A172 (cell line): ENCODE measurements around the gene SEC63. TPM values are rescaled to one million over a fixed set of nuclear protein-coding genes. Genes with fewer than 3 reads are reported as not detected.
A peak's percentile ranks its signal among the peaks of the same experiment; 100 is the strongest.
"Not testable (repeated sequence)": the region's sequence is repeated elsewhere in the genome, so short reads cannot be mapped to it uniquely, and the experiment has no call there.

Experiments used
- DNase-seq: peaks from one replicate; pipeline ENCODE4 v3.0.0-alpha.2; 2015; ENCODE audit warnings: low spot score
- total RNA-seq: library from RNA; depleted of rRNA; stranded (reverse); fragments of >200 nt; shearing (Covaris generic); gene quantifications from 2 replicates; pipeline ENCODE4 v1.2.3, GENCODE V29; 2014

SEC63 gene
- total RNA-seq, 1 experiment from 2014 or later, result 18.7 TPM

DNA sequence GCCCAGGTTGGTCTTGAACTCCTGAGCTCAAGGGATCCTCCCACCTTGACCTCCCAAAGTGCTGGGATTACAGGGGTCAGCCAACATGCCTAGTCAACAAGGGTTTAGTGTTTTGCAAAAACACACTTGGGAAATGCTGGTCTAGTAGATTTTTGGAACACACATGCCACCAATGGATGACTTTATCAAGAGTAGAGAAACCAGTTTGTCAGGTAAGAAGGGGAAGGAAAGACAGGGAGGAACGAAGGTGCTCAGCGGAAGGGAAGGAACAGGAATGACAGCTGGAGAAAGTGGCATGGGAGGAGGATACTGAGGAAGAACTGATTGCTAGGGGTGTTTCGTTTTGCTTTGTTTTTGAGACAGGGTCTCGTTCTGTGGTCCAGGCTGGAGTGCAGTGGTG is 15.6 kb upstream of the SEC63 start:
- DNase-seq, result no peak

DNA sequence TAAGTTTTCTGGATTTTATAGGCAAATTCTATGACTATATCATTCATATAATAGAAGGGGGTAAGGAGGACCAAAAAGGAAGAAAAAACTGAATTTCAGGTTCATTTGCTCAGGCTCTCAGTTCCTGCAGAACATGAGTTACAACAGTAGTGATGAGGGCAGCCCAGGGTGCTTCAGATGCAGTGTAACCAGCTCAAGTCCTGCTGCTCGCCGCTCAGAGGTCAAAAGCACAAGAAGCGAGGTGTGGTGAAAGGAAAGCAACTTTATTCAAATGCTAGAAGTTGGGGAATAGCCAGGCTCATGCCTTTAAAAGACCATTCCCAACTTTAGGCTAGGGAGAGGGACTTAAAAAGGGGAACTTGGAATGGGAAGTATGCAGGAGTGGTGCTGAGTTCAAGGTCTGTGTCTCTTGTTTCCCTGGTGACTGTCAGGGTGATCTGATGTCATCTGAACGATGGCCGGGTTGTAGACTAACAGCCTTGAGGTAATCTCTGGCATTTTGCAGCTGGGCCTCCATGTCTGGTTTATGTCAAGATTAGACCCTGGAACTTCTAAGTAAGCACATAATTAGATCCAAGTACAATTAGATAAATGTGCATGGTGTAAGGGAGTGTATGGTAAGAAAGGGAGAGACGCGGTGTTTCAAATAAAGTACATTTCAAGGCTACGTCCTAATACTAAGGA is 14.5 kb upstream of the SEC63 start:
- no peak for DNase-seq

DNA sequence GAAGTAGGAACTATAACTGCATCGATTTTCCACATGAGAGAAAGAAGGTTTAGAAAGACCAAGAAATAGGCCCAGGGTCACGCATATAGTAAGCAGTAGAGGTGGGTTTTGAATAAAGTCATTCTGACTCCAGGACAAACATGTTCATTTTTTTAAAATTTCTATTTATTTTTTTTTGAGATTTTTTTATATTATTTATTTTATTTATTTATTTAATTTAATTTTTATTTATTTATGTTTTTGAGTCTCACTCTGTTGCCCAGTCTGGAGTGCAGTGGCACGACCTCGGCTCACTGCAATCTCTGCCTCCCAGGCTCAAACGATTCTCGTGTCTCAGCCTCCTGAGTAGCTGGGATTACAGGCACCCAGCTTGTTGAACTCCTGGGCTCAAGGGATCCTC is 13.2 kb upstream of the SEC63 start:
- DNase-seq, result no peak

DNA sequence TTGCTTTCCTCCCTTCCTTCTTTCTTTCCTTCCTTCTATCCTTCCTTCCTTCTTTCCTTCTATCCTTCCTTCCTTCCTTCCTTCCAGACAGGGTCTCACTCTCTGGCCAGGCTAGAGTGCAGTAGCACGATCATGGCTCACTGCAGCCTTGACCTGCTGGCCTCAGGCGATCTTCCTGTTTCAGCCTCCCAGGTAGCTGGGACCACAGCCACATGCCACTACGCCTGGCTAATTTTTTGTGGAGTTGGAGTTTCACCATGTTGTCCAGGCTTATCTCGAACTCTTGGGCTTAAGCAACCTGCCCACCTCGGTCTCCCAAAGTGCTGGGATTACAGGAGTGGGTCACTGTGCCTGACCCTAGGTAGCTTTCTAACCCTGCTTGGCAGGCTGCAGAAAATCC is 12.2 kb upstream of the SEC63 start:
- no peak for DNase-seq

DNA sequence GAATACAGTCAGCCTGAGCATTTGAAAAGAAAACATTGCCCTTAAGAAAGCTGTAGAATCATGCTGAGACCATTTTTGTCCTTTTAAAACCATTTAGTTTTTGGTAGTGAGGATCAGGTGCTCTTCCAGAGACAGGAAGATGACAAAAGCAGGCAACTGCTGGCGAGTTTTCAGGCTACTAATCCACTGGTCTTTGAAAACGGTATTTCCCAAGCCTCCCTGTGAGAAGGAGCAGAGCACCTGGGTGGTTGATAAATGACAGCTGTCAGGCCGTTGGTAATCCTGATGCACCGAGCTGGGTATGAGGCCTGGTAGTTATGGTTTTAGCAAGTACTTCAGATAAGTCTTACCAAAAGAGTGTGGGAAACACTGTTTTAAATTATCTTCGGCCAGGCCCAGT is 10.1 kb upstream of the SEC63 start:
- no peak for DNase-seq

DNA sequence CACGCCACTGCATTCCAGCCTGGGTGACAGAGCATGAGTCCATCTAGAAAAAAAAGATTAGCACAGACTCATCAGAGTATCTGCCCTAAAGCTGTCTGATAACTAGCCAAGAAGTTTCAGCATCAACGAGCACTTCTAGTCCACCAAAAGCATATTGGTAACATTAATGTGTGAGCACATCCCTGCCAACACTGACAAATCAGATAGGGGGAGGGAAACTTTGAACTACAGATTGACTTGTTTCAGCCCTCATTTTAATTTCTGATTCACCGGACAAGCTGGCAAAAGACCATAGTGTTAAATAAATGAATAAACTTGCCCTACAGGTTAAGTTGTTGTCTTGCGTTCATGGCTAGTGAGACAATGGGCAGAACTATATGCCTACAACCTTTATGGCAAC is 7.7 kb upstream of the SEC63 start:
- DNase-seq, result no peak

DNA sequence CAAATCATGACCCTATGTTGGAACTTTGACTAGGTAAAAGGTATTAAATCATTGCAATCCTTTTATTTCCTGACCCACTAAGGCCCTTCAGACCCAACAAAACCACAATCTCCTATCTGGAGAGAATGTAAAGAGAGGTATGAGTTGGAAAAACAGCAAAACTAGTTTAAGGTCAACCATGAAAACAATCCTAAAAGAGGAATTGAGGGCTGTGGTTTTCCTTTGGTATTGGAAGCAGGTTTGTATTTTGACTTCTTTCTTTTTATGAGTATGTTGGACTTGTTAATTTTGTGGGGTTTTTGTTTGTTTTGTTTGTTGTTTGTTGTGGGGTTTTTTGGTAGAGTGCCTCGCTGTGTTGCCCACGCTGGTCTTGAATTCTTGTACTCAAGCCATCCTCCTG is 4.7 kb upstream of the SEC63 start:
- DNase-seq, result no peak

DNA sequence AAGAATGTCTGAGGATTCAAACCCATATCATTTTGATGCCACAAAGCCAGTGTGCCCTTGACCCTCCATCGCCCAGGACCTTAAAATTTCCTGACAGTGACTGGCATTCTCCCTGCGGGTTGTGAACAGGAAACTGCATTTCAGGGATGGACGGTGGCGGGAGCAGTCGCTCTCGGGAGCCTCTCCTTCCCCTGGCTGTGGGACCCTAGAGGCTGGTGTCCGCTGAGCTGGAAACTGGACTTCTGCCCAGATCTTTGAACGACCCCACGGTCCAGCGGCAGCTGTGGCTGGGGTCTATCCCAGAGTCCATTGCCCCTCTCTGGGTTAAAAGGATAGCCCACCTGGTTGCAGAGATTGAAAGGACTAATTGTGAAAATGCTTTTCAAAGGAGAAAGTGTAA is 1.4 kb upstream of the SEC63 start:
- no peak for DNase-seq

DNA sequence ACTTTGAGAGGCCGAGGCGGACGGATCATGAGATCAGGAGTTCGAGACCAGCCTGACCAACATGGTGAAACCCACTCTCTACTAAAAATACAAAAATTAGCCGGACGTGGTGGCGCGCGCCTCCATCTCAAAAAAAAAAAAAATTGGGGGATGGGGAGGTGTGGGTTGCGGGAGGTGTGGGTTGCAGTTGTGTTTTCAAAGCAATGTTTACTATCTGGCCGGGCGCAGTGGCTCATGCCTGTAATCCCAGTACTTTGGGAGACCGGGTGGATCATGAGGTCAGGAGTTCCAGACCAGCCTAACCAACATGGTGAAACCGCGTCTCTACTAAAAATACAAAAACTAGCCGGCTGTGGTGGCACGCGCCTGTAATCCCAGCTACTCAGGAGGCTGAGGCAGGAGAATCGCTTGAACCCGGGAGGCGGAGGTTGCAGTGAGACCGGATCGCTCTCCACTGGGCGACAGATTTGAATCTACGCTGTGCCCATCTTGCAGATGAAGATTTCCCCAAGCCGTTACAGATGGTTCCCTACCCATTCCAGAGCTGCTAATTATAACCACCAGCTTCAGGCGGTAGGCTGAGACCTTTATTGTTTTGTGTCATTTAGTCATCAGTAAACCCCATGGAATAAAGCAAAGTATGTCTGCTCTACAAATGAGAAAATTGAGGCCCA is 818 bp upstream of the SEC63 start:
- not testable (repeated sequence) for DNase-seq

DNA sequence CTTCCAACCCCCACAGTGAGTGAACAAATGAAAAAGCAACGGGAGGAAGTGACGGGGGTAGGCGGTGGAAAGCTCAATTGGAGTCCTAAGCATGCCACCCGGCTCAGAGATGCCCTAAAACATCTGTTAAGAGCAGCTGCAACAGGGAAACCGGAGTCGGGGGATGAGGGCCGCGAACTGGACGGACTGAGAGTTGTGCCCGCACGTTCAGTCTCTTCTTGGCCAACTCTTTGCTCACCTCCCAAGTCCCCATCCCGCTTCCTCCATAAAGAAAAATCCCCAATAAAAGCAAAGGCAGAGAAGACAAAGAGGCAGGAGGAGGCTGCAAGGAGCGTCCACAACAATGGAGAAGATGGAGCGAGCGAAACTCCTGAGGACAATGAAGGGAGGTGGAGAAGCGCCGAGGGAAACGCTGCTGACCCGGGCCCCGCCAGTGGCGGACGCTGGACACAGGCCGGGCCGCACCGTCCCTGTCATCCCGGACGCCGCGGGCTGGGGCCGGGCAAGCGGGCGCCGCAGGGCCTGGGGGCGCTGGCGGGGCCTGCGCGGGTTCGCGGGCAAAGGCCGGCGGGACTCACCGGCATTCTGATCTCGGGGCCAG is 600 bp downstream of the SEC63 start:
- DNase-seq, result peak; percentile 38

DNA sequence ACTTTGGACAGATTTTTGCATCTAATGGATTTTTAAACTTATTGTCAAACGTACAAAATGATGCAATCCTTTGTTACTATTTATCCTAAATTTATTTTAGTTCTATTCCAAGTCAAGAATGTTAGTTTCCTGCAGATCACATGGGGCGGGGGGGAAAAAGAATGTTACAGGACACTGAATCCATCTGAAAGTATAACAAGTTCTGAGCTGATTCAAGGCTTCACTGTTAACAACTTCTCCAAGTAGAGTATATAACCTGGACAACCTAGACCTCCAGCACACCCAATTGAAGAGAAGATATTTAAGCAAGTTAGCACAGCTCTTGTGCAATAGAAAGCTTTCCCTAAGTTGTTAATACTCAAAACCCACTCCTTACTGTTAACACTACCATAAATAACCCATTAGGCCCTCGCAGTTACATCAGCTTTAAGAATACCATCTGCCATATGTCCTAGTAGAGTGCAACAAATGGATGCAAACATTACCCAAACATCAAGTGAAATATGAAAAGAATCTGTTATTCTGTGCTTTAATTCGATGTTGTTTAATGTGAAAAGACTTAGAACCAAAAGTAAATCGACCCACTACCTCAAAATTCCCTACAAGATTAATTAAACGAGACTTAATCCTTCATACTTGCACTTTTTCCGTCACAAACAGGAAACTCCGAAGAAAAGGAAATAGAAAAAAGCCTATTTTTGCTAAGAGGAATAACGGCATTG is 1.3 kb downstream of the SEC63 start:
- DNase-seq, result no peak

DNA sequence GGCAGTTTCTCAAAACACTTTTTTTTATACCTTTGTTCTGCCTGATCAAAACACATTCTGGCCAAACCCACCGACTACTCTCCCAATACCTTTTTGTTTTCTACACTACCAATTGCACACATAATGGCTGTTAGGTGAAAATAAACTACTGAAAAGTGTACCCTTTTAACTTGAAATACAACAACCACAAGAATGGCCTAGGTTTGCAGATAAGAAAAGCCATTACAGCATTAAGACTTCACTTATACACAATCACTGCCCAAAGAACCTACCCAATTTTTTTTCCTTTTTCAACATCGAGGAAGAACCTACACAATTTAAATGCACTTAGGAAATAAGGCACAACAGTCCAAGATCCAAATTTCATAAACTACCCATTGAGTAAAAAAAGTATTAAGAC is 1.8 kb downstream of the SEC63 start:
- no peak for DNase-seq

DNA sequence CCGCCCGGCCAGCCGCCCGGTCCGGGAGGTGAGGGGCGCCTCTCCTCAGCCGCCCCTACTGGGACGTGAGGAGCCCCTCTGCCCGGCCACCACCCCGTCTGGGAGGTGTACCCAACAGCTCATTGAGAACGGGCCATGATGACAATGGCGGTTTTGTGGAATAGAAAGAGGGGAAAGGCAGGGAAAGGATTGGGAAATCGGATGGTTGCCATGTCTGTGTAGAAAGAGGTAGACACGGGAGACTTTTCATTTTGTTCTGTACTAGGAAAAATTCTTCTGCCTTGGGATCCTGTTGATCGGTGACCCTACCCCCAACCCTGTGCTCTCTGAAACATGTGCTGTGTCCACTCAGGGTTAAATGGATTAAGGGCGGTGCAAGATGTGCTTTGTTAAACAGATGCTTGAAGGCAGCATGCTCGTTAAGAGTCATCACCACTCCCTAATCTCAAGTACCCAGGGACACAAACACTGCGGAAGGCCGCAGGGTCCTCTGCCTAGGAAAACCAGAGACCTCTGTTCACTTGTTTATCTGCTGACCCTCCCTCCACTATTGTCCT is 4.1 kb downstream of the SEC63 start:
- DNase-seq, result not testable (repeated sequence)

DNA sequence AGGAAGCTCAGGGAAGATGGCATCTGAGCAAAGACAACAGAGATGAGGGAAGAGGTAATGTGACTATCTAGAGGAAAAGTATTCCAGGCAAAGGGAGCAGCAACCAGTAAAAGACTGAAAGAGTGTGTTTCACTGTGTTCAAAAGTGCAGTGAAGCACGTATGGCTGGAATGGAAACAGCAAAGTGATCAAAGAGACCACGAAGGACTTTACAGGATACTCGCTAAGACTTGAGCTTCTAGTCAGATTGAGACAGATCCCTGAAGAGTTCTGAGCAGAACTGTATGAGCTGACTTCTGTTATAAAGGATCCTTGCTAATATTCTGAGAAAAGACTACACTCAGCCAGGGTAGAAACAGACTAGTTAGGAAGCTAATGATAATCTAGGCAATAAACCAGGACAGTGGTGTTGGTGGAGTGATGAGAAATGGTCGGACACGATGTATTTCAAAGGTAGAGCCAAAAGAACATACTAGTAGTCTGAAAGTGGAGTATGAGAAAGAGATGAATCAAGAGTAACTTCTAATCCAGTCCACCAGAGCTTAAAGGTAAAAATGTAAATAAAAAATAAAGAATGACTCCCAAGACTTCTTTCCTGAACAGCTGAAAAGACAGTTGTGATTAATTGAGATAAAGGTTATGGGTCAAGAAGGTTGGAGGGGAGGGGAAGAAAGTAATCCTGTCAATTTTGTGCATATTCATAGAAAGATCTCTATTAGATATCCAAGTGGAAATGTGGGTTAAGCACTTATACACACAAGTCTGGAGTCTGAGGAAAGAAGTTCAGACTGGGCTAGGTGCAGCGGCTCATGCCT is 14.2 kb downstream of the SEC63 start:
- DNase-seq, result no peak

DNA sequence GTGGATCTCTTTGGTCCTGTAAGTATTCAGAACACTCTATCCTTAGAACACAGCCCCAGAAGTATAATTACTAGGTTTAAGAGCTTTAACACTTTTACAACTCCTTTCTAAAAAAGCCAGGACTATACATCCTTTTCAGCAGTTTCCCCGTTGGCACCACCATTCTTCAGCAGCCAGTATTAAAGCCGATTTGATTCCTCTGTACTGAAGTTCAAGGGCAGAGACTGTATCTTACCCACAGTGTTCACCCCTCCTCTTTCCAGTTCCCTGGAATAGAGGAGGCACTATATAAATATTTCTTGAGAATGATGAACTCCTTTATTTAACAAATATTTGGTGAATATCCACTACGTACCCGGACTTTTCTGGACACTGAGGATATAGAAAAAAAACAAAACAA is 15.9 kb downstream of the SEC63 start:
- DNase-seq, result no peak

DNA sequence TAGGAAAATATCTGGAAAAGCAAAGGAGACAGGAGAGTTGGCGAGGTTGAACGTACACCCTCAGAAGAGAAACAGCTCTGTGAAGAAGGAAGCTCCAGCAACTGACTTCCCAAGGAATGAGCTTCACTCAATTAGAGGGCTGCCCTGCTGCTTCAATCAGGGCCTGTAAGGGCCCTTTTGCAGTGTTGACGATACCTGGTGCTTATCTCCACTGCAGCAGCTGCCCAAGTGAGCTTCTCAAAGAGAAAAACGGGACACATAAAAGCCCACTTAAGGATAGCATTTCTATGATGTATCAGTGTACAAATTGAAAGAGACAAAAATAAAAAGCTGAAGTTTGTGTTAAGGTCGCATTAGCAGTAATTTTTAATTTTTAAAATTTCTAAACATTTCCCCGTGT is 16.4 kb downstream of the SEC63 start:
- no peak for DNase-seq

DNA sequence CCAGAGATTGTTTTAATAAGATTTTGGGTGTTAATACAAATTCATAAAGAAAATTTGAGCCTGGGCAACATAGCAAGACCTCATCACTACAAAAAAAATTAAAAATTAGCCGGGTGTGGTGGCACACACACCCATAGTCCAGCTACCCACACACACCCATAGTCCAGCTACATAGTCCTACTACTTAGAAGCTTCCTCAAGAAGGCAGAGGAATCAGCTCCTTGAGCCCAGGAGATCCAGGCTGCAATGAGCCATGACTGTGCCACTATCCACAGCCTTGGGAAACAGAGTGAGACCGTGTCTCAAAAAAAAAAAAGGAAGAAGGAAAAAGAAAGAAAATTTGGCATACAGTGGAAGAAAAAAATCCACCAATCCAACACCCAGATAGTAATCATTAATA is 16.8 kb downstream of the SEC63 start:
- no peak for DNase-seq

DNA sequence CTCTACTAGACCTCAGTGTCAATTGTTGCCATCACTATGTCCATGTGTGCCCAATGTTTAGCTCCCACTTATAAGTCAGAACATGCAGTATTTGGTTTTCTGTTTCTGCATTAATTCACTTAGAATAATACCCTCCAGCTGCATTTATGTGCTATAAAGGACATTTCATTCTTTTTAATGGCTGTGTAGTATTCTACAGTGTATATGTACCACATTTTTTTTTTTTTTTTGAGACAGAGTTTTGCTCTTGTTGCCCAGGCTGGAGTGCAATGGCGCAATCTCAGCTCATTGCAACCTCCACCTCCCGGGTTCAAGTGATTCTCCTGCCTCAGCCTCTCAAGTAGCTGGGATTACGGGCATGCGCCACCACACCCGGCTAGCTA is 21.1 kb downstream of the SEC63 start:
- not testable (repeated sequence) for DNase-seq

DNA sequence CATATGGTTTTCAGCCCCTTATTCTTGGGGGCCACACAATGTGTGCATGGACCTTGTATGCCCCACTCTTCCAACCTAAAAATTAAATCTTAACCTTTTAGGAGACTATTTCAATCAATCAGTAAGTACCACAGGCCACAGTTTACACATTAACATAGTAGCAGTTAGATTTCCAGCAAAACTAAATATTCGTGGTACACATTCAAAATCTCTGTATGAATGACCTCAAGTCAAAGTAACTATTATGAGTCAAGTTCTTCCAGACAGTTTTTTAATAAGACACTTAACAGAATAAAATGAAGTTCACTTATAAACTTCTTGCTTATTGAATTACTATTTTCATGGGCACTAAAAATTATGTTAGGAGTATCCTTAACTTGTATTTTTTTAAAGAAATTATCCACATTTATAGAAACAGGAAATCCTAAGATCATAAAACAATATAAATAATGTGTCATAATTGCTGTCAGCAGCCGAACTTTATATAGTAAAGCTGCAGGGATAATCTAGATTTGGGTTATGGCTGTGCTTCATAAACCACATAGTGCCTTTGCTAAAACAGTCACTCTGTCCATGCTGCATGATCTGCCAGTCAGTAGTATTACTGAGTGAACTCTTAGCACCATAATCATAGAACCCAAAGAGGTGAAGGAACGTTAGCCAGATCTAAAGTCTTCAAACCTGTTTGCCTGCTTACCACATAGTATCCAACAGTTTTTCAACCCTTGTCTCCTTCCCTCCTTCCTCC is 21.7 kb downstream of the SEC63 start:
- no peak for DNase-seq

DNA sequence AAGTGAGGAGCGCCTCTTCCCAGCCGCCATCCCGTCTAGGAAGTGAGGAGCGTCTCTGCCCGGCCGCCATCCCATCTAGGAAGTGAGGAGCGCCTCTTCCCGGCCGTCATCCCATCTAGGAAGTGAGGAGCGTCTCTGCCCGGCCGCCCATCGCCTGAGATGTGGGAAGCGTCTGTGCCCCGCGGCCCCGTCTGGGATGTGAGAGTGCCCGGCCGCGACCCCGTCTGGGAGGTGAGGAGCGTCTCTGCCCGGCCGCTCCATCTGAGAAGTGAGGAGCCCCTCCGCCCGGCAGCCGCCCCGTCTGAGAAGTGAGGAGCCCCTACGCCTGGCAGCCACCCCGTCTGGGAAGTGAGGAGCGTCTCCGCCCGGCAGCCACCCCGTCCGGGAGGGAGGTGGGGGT is 23.8 kb downstream of the SEC63 start:
- DNase-seq, result not testable (repeated sequence)

DNA sequence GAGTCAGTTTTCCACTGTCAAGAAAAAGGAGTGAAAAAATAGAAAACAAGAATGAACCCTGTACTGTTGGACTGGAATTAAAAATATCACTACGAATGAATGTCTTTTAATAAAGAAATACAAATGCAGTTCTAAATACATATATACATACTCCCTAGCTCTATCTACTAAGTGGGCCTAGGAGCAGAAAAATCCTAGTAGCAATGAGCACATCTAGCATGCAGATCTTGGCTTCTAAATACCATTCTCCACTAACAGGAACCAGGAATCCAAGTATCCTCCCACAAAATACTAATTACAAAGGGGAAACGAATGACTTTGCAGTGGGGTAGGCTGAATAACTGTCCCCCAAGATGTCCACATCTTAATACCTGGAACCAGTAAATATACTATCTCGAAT is 25.4 kb downstream of the SEC63 start:
- no peak for DNase-seq
